Measurements from ENCODE around the gene POFUT2.

The POFUT2 gene

DNA sequence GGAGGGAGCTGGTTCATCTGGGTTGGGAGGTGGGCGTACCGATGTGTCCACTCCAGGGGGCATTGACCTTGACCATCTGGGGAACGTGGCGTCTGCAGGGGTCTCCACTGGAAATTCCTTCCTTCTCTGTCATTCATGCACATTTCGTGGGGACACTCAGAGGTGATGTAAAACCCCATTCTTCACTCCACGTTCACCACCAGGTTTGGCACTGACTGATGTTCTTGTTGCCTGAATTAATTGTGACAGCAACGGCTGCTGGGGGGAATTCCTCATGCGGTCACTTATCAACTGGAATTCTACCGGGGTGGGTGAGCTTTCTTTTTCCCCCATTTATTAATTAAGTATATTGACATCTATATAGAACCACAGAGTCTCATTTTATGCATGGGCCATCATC lies 18.1 kb upstream of the POFUT2 start:
- Histone ChIP-seq H3K27me3 (ENCODE audit: insufficient read depth, low read depth, severe bottlenecking) (no peaks in the 10 kb centered on the region), H3K4me3 (ENCODE audit: low read depth, low read length) (no peak overlapping the region), H3K36me3 (no peaks in the 10 kb centered on the region), H3K27ac (no peak overlapping the region), H3K9me3 (ENCODE audit: severe bottlenecking) (no peaks in the 10 kb centered on the region)
- TF ChIP-seq, protein P1, sequence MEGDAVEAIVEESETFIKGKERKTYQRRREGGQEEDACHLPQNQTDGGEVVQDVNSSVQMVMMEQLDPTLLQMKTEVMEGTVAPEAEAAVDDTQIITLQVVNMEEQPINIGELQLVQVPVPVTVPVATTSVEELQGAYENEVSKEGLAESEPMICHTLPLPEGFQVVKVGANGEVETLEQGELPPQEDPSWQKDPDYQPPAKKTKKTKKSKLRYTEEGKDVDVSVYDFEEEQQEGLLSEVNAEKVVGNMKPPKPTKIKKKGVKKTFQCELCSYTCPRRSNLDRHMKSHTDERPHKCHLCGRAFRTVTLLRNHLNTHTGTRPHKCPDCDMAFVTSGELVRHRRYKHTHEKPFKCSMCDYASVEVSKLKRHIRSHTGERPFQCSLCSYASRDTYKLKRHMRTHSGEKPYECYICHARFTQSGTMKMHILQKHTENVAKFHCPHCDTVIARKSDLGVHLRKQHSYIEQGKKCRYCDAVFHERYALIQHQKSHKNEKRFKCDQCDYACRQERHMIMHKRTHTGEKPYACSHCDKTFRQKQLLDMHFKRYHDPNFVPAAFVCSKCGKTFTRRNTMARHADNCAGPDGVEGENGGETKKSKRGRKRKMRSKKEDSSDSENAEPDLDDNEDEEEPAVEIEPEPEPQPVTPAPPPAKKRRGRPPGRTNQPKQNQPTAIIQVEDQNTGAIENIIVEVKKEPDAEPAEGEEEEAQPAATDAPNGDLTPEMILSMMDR (IDR thresholded peaks at IDR 0.05; ENCODE audit: low read depth, low read length) = no peak
- DNase-seq = no peak

DNA sequence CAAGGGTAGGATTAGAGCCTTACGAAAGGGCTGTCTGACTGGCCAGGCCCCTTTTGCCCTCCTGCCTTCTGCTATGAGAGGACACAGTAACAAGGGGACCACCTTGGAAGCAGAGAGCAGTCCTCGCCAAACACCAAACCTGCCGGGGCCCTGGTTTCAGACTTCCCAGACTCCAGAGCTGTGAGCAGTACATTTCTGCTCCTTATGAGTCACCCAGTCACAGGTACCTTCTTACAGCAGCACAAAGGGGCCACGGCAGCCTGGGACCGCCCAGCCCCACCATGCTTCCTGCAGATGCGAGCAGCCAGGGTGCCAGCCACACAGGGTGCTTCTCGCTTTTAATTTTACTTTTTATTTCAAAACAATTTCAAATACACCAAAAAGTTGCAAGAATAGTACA lies 17.2 kb upstream of the POFUT2 start:
- H3K27ac ChIP-seq = no peak overlapping the region; the same call in 1 of the 2 replicates
- no peak for DNase-seq
- TF ChIP-seq, protein P1 (IDR thresholded peaks at IDR 0.05; ENCODE audit: low read depth, low read length) = no peak
- no peaks in the 10 kb centered on the region for H3K9me3 ChIP-seq (ENCODE audit: severe bottlenecking)
- no peaks in the 10 kb centered on the region for H3K36me3 ChIP-seq
- no peak overlapping the region for H3K4me3 ChIP-seq (ENCODE audit: low read depth, low read length)
- no peaks in the 10 kb centered on the region for H3K27me3 ChIP-seq (ENCODE audit: insufficient read depth, low read depth, severe bottlenecking)

DNA sequence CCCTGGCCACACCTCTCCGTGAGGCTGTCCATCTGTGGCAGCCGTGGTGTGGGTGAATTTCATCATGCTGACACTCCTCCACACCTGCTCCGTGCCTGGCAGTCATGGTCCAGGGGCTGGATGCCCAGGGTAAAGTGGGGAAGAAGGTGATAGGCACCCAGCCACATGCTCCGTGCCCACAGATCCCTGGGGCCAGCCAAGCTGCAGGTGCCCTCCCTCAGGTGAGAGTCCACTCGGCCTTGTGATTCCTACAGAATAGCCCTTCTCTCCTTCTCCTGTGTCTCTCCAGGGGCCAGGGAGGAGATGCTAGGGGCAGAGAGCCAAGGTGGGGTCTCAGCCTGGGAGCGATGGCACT lies 16.8 kb upstream of the POFUT2 start:
- TF ChIP-seq, protein P1 (IDR thresholded peaks at IDR 0.05; ENCODE audit: low read depth, low read length) = no peak
- no peaks in the 10 kb centered on the region for H3K27me3 ChIP-seq (ENCODE audit: insufficient read depth, low read depth, severe bottlenecking)

DNA sequence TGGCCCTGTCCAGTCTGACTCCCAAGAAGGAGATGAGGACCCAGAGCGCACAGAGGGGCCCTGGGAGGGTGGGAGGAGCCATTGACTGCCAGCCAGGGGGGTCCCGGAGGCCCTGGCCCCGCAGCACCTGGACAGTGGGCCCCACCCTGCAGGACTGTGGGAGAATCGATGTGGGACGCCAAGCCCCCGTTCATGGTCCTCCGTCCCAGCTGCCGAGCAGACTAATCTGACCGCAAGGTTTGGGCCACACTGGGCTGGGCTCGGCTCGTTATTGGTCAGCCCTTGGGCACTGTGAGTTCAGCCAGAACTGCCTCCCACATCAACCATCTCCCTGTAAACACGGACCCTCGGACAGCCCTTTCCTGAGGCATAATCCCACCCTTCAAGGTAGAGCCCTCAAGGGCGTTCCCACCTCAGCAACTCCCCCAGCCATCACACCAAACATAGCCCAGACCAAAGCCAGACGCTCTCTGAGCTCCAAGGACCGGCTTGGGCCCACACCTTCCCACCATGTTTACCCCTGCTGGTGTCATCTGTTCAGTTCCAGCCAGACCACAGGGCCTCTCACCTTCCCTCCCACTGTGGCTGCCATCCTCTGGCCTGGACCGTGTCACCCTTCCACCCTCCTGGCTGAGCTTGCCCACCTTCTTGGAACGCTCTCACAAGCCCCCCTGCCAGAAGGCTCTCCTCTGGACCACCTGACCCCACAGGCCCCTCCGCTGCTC lies 16.2 kb upstream of the POFUT2 start:
- no peaks in the 10 kb centered on the region for H3K9me3 ChIP-seq (ENCODE audit: severe bottlenecking)
- H3K27ac ChIP-seq = no peak overlapping the region
- DNase-seq = no peak
- H3K36me3 ChIP-seq = no peaks in the 10 kb centered on the region
- no peak overlapping the region for H3K4me3 ChIP-seq (ENCODE audit: low read depth, low read length)
- TF ChIP-seq, protein P1 (IDR thresholded peaks at IDR 0.05; ENCODE audit: low read depth, low read length) = no peak
- no peaks in the 10 kb centered on the region for H3K27me3 ChIP-seq (ENCODE audit: insufficient read depth, low read depth, severe bottlenecking)

More for the DNA sequence above, 16.8 kb upstream of the POFUT2 start:
- DNase-seq = no peak
- H3K36me3 ChIP-seq = no peaks in the 10 kb centered on the region
- no peaks in the 10 kb centered on the region for H3K9me3 ChIP-seq (ENCODE audit: severe bottlenecking)
- no peak overlapping the region; the same call in 1 of the 2 replicates for H3K27ac ChIP-seq
- no peak overlapping the region for H3K4me3 ChIP-seq (ENCODE audit: low read depth, low read length)

DNA sequence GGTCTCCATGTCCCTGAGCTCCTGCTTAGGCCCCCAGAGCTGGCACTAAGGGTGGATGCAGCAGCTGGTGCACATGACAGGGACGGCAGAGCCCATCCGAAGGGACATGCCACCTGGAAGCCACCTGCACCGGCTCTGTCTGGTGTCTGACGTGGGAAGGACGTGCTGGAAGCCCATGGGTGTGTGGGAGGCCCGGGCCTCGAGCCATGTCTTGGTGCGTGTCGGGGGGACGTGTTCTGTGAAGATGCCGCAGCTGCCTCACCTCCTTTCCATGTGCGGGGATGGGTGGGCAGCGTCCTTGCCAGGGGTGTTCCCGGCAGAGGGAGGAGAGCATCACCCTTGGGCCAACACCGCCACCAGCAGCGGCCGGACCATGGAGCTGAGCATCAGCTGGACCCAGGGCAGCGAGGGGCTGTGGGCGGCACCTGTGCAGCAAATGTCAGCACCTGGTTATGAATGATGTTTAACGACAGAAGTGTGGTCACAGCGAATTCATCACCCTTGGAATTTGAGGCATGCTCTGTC lies 15.5 kb upstream of the POFUT2 start:
- Histone ChIP-seq H3K4me3 (ENCODE audit: low read depth, low read length) (no peak overlapping the region), H3K36me3 (no peaks in the 10 kb centered on the region), H3K27ac (no peak overlapping the region), H3K9me3 (ENCODE audit: severe bottlenecking) (no peaks in the 10 kb centered on the region), H3K27me3 (ENCODE audit: insufficient read depth, low read depth, severe bottlenecking) (no peaks in the 10 kb centered on the region)
- TF ChIP-seq, protein P1 (IDR thresholded peaks at IDR 0.05; ENCODE audit: low read depth, low read length) = no peak
- no peak for DNase-seq

All from WERI-Rb-1 (cell line).